GM19351 (cell line): Measurements from ENCODE around the gene TTYH3.

Experiments
- ATAC-seq: cut with Tn5 transposase; IDR thresholded peaks from one replicate; pipeline ENCODE4 v1.9.1; 2021; ENCODE audit warnings: mild to moderate bottlenecking, moderate library complexity; ENCODE audit not compliant: unreplicated experiment

The TTYH3 gene

GRCh38 chr7:2646336-2646679 is 14.5 kb downstream of the TTYH3 start:
- no peak for ATAC-seq

- ATAC-seq: no peak
Measured at GRCh38 chr7:2646680-2647571, 15.1 kb downstream of the TTYH3 start.

GRCh38 chr7:2647594-2648172 is 15.9 kb downstream of the TTYH3 start:
- no peak for ATAC-seq

GRCh38 chr7:2649139-2649838 is 17.5 kb downstream of the TTYH3 start:
- ATAC-seq: no peak

GRCh38 chr7:2649991-2650390 is 18.2 kb downstream of the TTYH3 start:
- ATAC-seq: no peak

GRCh38 chr7:2650451-2650850 is 18.7 kb downstream of the TTYH3 start:
- no peak for ATAC-seq

- ATAC-seq: no peak
Measured at GRCh38 chr7:2651336-2651735, 19.6 kb downstream of the TTYH3 start.

- no peak for ATAC-seq
Measured at GRCh38 chr7:2651847-2652735, 20.3 kb downstream of the TTYH3 start.

GRCh38 chr7:2652736-2653060 is 20.9 kb downstream of the TTYH3 start:
- no peak for ATAC-seq

GRCh38 chr7:2654059-2654458 is 22.3 kb downstream of the TTYH3 start:
- ATAC-seq: no peak

GRCh38 chr7:2655870-2656614 is 24.3 kb downstream of the TTYH3 start:
- ATAC-seq: no peak

GRCh38 chr7:2657208-2657607 is 25.4 kb downstream of the TTYH3 start:
- ATAC-seq: no peak

- ATAC-seq: no peak
Measured at GRCh38 chr7:2657920-2658671, 26.3 kb downstream of the TTYH3 start.

GRCh38 chr7:2658941-2659340 is 27.2 kb downstream of the TTYH3 start:
- no peak for ATAC-seq

- no peak for ATAC-seq
Measured at GRCh38 chr7:2659556-2660358, 28.0 kb downstream of the TTYH3 start.

- ATAC-seq: no peak
Measured at GRCh38 chr7:2660359-2661095, 28.7 kb downstream of the TTYH3 start.

GRCh38 chr7:2661096-2661449 is 29.3 kb downstream of the TTYH3 start:
- ATAC-seq: no peak

- ATAC-seq: no peak
Measured at GRCh38 chr7:2661602-2662272, 30.0 kb downstream of the TTYH3 start.
